Measurements from ENCODE around the gene ARNT2.

ARNT2 gene

DNA sequence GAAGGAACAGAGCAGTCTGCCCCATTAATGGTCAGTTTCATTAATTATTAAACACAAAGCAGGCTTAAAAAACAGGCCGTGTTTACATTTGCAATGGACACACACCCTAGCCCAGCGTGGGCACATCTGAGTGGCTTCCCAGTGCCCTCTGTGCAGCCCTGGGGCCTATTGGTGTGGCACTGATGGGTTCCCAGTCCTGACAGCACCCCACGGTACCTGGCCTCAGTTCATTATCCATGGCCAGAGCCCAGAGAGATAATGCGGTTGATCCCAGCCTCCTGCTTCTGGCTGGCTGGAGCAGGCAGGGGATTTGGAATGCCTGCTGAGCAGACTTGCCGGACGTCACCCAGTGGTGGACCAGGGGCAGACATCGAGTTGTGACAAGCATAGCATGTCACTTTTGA is 180.4 kb downstream of the ARNT2 start:
- no peak for ATAC-seq
- TF ChIP-seq, protein P1, sequence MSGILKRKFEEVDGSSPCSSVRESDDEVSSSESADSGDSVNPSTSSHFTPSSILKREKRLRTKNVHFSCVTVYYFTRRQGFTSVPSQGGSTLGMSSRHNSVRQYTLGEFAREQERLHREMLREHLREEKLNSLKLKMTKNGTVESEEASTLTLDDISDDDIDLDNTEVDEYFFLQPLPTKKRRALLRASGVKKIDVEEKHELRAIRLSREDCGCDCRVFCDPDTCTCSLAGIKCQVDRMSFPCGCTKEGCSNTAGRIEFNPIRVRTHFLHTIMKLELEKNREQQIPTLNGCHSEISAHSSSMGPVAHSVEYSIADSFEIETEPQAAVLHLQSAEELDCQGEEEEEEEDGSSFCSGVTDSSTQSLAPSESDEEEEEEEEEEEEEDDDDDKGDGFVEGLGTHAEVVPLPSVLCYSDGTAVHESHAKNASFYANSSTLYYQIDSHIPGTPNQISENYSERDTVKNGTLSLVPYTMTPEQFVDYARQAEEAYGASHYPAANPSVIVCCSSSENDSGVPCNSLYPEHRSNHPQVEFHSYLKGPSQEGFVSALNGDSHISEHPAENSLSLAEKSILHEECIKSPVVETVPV (CRISPR knock-in tag; IDR thresholded peaks at IDR 0.05) = no peak
- TF ChIP-seq ZNF8 (CRISPR knock-in tag; IDR thresholded peaks at IDR 0.05) (no peak), GLIS3 (CRISPR knock-in tag; IDR thresholded peaks at IDR 0.05) (no peak), OSR1 (CRISPR knock-in tag; IDR thresholded peaks at IDR 0.05) (no peak)

DNA sequence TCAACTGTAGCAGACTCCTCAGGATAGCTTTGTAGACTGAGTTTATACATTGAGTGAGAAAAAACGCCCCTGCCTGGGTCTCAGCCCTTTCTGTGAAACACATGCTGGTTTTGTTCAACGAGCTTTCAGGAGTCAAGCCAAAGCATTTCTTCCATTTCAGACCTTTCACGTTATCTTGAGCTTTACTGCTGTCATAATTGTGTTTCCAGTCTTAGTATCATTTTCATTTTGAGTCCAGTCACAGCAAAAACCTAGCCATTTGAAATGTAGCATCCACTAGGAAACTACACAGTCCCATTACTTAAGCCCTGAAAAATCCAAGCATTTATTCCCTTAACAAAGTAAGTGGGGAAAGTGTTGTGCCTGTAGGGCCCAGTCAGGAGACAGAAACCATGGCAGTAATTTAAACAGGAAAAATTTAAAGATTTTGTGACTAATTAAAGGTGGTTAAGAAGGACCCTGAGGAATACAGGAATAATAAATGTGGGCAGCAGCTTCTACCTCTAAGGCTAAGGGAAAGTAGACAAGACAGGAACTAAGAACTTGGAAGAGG is 180.9 kb downstream of the ARNT2 start:
- TF ChIP-seq TCF4 (CRISPR knock-in tag; IDR thresholded peaks at IDR 0.05; ENCODE audit: borderline replicate concordance) (no peak), ZNF565 (CRISPR knock-in tag; conservative IDR thresholded peaks at IDR 0.05; ENCODE audit: low read depth) (no peak)
- ATAC-seq = no peak

DNA sequence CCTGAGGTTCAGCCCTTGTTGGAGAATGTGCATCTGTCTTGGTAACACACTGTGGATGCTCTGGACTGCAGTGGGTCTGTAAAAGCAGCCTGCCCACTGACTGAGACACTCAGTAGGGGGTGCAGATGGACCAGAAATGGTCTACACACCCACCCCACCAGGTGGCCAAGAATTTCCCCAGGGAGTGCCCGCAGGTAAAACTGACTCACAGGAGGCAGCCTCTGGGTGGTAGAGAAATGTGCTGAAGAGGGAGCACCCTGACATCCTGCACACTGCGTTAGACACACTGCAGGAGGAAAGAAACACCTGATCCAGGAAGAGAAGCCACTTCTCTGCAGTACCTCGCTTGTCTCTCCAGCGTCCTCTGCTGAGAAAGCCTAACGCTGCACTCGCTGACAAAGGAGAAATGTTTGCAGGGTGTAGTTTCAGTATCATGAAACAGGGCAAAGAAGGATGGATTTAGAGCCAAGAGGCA is 181.4 kb downstream of the ARNT2 start:
- TF ChIP-seq ZNF70 (CRISPR knock-in tag; IDR thresholded peaks at IDR 0.05) (no peak), SNAI2 (CRISPR knock-in tag; IDR thresholded peaks at IDR 0.05) (no peak), OSR1 (CRISPR knock-in tag; IDR thresholded peaks at IDR 0.05) (no peak), ZFP30 (CRISPR knock-in tag; IDR thresholded peaks at IDR 0.05) (no peak), ARNTL (CRISPR knock-in tag; IDR thresholded peaks at IDR 0.05; ENCODE audit: borderline replicate concordance, low read depth) (no peak), CSDC2 (CRISPR knock-in tag; IDR thresholded peaks at IDR 0.05) (no peak), ESRRG (CRISPR knock-in tag; IDR thresholded peaks at IDR 0.05) (no peak), ZFP3 (CRISPR knock-in tag; IDR thresholded peaks at IDR 0.05) (no peak), ZNF565 (CRISPR knock-in tag; conservative IDR thresholded peaks at IDR 0.05; ENCODE audit: low read depth) (no peak), BACH2 (CRISPR knock-in tag; IDR thresholded peaks at IDR 0.05; ENCODE audit: borderline replicate concordance) (no peak), ZNF8 (CRISPR knock-in tag; IDR thresholded peaks at IDR 0.05) (no peak)
- TF ChIP-seq, protein P1 (CRISPR knock-in tag; IDR thresholded peaks at IDR 0.05) = no peak
- TF ChIP-seq, protein P2, sequence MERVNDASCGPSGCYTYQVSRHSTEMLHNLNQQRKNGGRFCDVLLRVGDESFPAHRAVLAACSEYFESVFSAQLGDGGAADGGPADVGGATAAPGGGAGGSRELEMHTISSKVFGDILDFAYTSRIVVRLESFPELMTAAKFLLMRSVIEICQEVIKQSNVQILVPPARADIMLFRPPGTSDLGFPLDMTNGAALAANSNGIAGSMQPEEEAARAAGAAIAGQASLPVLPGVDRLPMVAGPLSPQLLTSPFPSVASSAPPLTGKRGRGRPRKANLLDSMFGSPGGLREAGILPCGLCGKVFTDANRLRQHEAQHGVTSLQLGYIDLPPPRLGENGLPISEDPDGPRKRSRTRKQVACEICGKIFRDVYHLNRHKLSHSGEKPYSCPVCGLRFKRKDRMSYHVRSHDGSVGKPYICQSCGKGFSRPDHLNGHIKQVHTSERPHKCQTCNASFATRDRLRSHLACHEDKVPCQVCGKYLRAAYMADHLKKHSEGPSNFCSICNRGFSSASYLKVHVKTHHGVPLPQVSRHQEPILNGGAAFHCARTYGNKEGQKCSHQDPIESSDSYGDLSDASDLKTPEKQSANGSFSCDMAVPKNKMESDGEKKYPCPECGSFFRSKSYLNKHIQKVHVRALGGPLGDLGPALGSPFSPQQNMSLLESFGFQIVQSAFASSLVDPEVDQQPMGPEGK (CRISPR knock-in tag; IDR thresholded peaks at IDR 0.05; ENCODE audit: borderline replicate concordance) = no peak
- ATAC-seq = no peak

DNA sequence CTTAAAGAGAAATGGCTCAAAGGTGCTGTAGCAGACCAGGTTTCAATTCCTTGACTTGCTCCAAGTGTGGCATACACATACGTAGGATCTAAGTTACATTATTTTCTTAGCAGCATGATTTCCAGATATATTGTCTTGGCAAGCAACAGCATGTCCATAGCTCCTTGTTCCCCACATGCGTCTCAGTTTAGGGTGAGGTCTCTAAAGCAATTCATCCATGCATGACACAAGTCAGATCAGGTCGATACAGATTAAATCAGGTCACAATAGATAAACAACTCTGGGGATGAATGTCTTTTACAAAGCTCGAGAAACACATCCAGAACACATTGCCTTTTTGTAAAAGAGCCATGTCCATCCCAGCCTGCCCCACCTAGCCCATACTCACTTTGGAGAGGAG is 182.0 kb downstream of the ARNT2 start:
- ATAC-seq = no peak
- TF ChIP-seq, protein P1 (CRISPR knock-in tag; IDR thresholded peaks at IDR 0.05) = no peak
- no peak for TF ChIP-seq TCF4 (CRISPR knock-in tag; IDR thresholded peaks at IDR 0.05; ENCODE audit: borderline replicate concordance)
- no peak for TF ChIP-seq ARNTL (CRISPR knock-in tag; IDR thresholded peaks at IDR 0.05; ENCODE audit: borderline replicate concordance, low read depth)
- no peak for TF ChIP-seq ZNF70 (CRISPR knock-in tag; IDR thresholded peaks at IDR 0.05)
- TF ChIP-seq RARB (CRISPR knock-in tag; IDR thresholded peaks at IDR 0.05) = no peak
- TF ChIP-seq ZFP3 (CRISPR knock-in tag; IDR thresholded peaks at IDR 0.05) = no peak
- TF ChIP-seq, protein P3, sequence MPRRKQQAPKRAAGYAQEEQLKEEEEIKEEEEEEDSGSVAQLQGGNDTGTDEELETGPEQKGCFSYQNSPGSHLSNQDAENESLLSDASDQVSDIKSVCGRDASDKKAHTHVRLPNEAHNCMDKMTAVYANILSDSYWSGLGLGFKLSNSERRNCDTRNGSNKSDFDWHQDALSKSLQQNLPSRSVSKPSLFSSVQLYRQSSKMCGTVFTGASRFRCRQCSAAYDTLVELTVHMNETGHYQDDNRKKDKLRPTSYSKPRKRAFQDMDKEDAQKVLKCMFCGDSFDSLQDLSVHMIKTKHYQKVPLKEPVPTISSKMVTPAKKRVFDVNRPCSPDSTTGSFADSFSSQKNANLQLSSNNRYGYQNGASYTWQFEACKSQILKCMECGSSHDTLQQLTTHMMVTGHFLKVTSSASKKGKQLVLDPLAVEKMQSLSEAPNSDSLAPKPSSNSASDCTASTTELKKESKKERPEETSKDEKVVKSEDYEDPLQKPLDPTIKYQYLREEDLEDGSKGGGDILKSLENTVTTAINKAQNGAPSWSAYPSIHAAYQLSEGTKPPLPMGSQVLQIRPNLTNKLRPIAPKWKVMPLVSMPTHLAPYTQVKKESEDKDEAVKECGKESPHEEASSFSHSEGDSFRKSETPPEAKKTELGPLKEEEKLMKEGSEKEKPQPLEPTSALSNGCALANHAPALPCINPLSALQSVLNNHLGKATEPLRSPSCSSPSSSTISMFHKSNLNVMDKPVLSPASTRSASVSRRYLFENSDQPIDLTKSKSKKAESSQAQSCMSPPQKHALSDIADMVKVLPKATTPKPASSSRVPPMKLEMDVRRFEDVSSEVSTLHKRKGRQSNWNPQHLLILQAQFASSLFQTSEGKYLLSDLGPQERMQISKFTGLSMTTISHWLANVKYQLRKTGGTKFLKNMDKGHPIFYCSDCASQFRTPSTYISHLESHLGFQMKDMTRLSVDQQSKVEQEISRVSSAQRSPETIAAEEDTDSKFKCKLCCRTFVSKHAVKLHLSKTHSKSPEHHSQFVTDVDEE (CRISPR knock-in tag; IDR thresholded peaks at IDR 0.05) = no peak
- TF ChIP-seq ZC3H10 (CRISPR knock-in tag; IDR thresholded peaks at IDR 0.05) = no peak
- no peak for TF ChIP-seq GLIS3 (CRISPR knock-in tag; IDR thresholded peaks at IDR 0.05)
- TF ChIP-seq, protein P4, sequence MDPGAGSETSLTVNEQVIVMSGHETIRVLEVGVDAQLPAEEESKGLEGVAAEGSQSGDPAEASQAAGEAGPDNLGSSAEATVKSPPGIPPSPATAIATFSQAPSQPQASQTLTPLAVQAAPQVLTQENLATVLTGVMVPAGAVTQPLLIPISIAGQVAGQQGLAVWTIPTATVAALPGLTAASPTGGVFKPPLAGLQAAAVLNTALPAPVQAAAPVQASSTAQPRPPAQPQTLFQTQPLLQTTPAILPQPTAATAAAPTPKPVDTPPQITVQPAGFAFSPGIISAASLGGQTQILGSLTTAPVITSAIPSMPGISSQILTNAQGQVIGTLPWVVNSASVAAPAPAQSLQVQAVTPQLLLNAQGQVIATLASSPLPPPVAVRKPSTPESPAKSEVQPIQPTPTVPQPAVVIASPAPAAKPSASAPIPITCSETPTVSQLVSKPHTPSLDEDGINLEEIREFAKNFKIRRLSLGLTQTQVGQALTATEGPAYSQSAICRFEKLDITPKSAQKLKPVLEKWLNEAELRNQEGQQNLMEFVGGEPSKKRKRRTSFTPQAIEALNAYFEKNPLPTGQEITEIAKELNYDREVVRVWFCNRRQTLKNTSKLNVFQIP (CRISPR knock-in tag; IDR thresholded peaks at IDR 0.05; ENCODE audit: borderline replicate concordance, low read depth) = no peak
- TF ChIP-seq, protein P2 (CRISPR knock-in tag; IDR thresholded peaks at IDR 0.05; ENCODE audit: borderline replicate concordance) = no peak
- TF ChIP-seq BACH2 (CRISPR knock-in tag; IDR thresholded peaks at IDR 0.05; ENCODE audit: borderline replicate concordance) = no peak
- TF ChIP-seq, protein P5, sequence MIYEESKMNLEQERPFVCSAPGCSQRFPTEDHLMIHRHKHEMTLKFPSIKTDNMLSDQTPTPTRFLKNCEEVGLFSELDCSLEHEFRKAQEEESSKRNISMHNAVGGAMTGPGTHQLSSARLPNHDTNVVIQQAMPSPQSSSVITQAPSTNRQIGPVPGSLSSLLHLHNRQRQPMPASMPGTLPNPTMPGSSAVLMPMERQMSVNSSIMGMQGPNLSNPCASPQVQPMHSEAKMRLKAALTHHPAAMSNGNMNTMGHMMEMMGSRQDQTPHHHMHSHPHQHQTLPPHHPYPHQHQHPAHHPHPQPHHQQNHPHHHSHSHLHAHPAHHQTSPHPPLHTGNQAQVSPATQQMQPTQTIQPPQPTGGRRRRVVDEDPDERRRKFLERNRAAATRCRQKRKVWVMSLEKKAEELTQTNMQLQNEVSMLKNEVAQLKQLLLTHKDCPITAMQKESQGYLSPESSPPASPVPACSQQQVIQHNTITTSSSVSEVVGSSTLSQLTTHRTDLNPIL (CRISPR knock-in tag; IDR thresholded peaks at IDR 0.05; ENCODE audit: low read depth) = no peak
- no peak for TF ChIP-seq OSR1 (CRISPR knock-in tag; IDR thresholded peaks at IDR 0.05)
- TF ChIP-seq ZNF8 (CRISPR knock-in tag; IDR thresholded peaks at IDR 0.05) = no peak
- no peak for TF ChIP-seq CSDC2 (CRISPR knock-in tag; IDR thresholded peaks at IDR 0.05)
